Fibroblast of lung (primary cell): ENCODE results near the gene GAPVD1.

Source experiments
- CTCF ChIP-seq, 2 donors: IDR thresholded peaks in 1 of 2; conservative IDR thresholded peaks in 1 of 2; 1 replicate in 1 of 2; 2 replicates in 1 of 2; pipeline ENCODE4 v1.5.1; 2011 to 2012; ENCODE audit warnings: low read length in 2 of 2, control low read depth in 1 of 2, inconsistent platforms in 1 of 2, low read depth in 1 of 2, mild to moderate bottlenecking in 1 of 2
- EZH2 ChIP-seq: IDR thresholded peaks from 2 replicates; pipeline ENCODE4 v1.5.1; 2012; ENCODE audit warnings: low read length, control low read depth, mild to moderate bottlenecking; ENCODE audit errors: missing control alignments

GRCh38 chr9:125280945-125281344, 19.3 kb downstream of the GAPVD1 start:
- no peak for TF ChIP-seq CTCF (conservative IDR thresholded peaks at IDR 0.05 in 1 of 2, IDR thresholded peaks at IDR 0.05 in 1 of 2; ENCODE audit: low read depth in 1 of 2, low read length in 2 of 2)
- no peak for TF ChIP-seq EZH2
